Measurements from ENCODE around the gene LCN1. TPM values are rescaled to one million over a fixed set of nuclear protein-coding genes. Genes with fewer than 3 reads are reported as not detected.

Gene LCN1
- total RNA-seq, 2 experiments from 2014 or later, result not detected

DNA sequence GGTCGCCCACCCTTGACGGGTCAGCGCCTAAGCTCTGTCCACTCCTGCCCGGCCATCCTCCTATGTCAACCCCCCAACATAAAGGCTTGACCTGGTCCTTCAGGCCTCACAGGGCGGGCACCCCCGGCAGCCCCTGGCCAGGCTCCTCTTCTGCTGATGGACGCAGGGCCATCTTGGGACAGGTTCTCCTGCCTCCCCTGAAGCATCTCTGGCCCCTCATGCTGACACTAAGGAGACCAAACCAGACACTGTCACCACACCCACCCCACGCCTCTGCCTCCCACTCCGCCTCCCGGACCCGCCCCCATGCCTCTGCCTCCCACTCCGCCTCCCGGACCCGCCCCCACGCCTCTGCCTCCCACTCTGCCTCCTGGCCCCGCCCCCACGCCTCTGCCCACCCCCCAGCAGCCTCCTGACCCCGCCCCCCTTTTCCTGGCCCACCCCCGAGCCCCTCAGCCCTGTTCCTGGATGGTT, 31.5 kb downstream of the LCN1 start:
- H3K4me1 Mint-ChIP-seq, result no peaks in the 10 kb centered on the region
- H3K36me3 Mint-ChIP-seq, result no peaks in the 10 kb centered on the region
- H3K4me3 Mint-ChIP-seq, result no peak overlapping the region
- no peak for DNase-seq
- no peak overlapping the region for H3K27ac Mint-ChIP-seq
- no peaks in the 10 kb centered on the region for H3K27me3 Mint-ChIP-seq
- H3K9me3 Mint-ChIP-seq, result no peaks in the 10 kb centered on the region

DNA sequence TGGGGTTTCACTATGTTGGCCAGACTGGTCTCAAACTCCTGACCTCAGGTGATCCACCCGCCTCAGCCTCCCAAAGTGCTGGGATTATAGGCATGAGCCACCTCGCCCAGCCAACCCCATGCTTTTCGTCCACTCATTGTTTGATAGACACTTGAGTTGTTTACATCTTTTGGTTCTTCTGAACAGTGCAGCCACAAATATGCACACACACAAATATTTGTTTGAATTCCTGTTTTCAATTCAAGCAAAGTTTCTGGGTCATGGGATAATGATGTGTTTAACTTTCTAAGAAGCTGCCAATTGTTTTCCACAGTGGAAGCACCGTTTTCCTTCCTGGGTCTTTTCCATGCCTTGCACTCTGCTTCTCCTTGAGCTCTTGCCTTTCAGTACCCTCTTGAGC, 33.5 kb downstream of the LCN1 start:
- DNase-seq, result no peak
- H3K4me1 Mint-ChIP-seq, result no peaks in the 10 kb centered on the region
- no peak overlapping the region for H3K4me3 Mint-ChIP-seq
- H3K27me3 Mint-ChIP-seq, result peaks cover 4% of the 10 kb centered on the region
- no peak overlapping the region for H3K27ac Mint-ChIP-seq
- H3K36me3 Mint-ChIP-seq, result no peaks in the 10 kb centered on the region
- H3K9me3 Mint-ChIP-seq, result no peaks in the 10 kb centered on the region

DNA sequence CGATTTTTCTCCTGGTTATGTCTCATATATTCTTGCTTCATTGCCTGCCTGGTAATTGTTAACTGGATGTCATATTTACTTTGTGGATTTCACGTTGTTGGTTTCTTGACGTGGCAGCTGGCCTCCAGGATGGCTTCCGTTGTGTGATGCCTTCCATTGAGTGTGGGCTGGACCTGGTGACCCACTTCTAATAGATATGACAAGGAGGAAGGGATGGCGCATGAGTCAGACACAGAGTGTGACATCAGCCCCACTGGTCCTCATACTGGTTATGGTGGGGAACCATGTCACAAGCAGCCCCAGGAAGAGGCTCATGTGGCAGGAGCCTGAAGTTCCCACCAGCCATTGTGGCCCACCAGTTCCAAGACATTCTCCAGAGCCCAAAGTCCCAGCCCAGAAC, 34.0 kb downstream of the LCN1 start:
- Mint-ChIP-seq H3K27me3 (peaks cover 4% of the 10 kb centered on the region), H3K9me3 (no peaks in the 10 kb centered on the region), H3K4me3 (no peak overlapping the region), H3K36me3 (no peaks in the 10 kb centered on the region), H3K4me1 (no peaks in the 10 kb centered on the region), H3K27ac (no peak overlapping the region)
- DNase-seq, result no peak

DNA sequence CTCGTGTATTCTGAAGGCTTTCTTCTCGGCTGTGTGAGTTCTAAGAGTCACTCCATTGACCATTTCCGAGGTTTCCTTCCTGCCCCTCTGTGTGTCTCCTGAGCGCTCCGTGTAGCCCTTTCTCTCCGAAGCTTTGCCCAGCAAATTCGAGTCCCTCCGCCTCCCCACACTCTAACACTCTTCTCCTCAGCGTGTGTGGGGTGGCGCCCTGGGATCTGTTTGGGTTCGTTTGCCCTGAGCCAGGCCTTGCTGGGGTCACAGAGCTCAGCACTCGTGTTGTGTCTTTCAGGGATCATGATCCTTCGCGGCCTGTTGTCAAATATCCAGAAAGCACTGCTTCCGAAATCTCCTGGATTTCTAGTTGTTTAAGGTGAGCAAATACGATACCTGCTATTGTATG, 34.7 kb downstream of the LCN1 start:
- no peak for DNase-seq
- no peaks in the 10 kb centered on the region for H3K36me3 Mint-ChIP-seq
- H3K9me3 Mint-ChIP-seq, result no peaks in the 10 kb centered on the region
- H3K4me3 Mint-ChIP-seq, result no peak overlapping the region
- H3K27me3 Mint-ChIP-seq, result peaks cover 7% of the 10 kb centered on the region
- H3K4me1 Mint-ChIP-seq, result no peaks in the 10 kb centered on the region
- no peak overlapping the region for H3K27ac Mint-ChIP-seq

DNA sequence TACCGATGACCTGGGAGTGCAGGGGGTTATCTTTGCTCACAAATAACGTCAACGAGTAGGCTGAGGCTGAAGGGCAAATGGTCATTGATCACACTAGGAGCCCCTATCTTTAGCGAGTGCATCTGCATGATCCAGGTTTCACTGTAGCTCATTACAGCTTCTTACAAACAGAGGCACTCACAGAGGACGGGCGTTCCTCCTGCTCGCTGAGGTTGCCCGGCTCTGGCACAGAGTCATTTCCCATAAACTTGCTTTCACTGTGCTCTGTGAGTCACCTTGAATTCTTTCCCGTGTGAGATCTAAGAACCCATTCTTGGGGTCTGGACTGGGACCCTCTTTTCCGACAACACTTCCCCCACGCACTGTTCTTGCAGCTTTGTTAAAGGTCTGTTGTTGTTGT, 38.4 kb downstream of the LCN1 start:
- Mint-ChIP-seq H3K9me3 (no peaks in the 10 kb centered on the region), H3K36me3 (no peaks in the 10 kb centered on the region)

DNA sequence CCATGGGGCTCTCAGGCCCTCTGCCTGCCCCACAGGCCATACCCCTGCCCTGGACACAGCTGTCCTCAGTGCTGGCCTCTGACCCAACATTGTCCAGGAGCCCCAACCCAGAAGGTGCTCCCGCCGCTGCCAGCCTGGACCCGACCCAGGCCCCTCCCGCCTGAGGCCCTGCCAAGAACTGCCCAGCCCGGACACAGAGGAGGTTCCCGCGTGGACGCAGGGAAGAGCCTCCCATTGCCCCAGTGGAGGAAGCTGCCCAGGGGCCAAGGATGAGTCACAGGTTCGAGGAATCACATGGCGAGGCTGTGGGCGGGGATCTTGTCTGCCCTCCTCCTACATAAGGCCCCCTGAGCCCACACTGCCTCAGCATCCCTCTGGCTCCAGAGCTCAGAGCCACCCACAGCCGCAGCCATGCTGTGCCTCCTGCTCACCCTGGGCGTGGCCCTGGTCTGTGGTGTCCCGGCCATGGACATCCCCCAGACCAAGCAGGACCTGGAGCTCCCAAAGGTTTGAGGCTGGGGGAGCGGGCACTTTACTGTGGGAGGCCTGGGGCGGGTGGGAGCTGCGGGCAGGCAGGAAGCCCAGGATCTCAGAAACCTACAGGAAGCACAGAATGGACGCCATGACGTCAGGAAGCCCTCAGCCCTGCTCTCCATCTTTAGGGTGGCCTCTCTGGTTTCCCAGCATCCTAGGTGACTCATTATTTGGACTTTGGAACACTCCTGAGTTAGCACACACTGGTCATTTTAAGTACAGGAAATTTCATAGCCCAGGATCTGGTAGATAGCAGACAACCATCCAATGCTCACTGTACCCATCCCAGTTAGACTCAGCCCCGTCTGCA, 40.4 kb downstream of the LCN1 start, which contains the start of gene PAEP:
TSS of gene PAEP (plus strand) at position 366 of the 844 bp plus-strand sequence.
- peaks cover 15% of the 10 kb centered on the region for H3K27me3 Mint-ChIP-seq
- no peak within 1 kb of the TSS for H3K27ac Mint-ChIP-seq
- no peak for DNase-seq
- no peaks in the 10 kb centered on the region for H3K36me3 Mint-ChIP-seq
- H3K9me3 Mint-ChIP-seq, result no peaks in the 10 kb centered on the region
- no peak within 1 kb of the TSS for H3K4me3 Mint-ChIP-seq
- no peaks in the 10 kb centered on the region for H3K4me1 Mint-ChIP-seq

More for the DNA sequence above, 38.4 kb downstream of the LCN1 start:
- H3K4me1 Mint-ChIP-seq, result no peaks in the 10 kb centered on the region
- H3K27me3 Mint-ChIP-seq, result peaks cover 15% of the 10 kb centered on the region
- no peak overlapping the region for H3K27ac Mint-ChIP-seq
- DNase-seq, result no peak
- no peak overlapping the region for H3K4me3 Mint-ChIP-seq

DNA sequence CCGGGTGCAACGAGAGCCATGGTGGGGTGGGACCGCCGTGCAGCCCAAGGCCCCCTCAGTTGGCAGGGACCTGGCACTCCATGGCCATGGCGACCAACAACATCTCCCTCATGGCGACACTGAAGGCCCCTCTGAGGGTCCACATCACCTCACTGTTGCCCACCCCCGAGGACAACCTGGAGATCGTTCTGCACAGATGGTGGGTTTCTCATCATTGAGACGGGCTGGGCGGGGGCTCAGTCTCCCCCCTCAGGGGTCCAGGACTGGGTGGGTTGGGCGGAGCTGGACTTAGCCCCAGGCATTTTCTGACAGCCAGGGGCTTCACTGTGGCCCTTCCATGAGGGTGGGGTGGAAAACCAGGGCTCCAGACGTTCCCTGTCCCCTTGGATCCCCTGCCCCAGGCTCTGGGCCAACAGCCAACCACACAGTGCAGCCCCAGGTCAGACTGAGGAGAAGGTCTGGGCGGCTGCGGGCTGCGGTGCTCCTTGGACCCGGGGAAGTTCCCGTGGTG, 41.0 kb downstream of the LCN1 start:
- DNase-seq, result no peak
- Mint-ChIP-seq H3K4me3 (no peak overlapping the region), H3K9me3 (no peaks in the 10 kb centered on the region), H3K4me1 (no peaks in the 10 kb centered on the region), H3K27me3 (peaks cover 15% of the 10 kb centered on the region), H3K27ac (no peak overlapping the region), H3K36me3 (no peaks in the 10 kb centered on the region)

DNA sequence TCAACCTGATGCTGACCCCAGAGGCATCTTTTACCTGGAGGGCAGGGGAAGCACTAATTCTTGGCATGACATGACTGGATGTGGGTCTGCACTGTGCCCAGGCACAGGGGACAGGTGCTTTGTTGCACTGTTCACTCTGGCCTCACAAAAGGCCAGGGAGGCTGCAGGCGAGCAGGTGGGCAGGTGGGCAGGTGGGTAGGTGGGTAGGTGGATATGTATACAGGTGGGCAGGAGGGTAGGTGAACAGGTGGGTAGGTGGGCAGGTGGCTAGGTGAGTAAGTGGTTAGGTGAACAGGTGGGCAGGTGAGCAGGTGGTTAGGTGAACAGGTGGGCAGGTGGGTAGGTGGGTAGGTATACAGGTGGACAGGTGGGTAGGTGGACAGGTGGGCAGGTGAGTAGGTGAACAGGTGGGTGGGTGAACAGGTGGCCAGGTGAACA, 41.8 kb downstream of the LCN1 start:
- DNase-seq, result no peak
- no peaks in the 10 kb centered on the region for H3K36me3 Mint-ChIP-seq
- no peak overlapping the region for H3K4me3 Mint-ChIP-seq
- H3K27ac Mint-ChIP-seq, result no peak overlapping the region
- no peaks in the 10 kb centered on the region for H3K4me1 Mint-ChIP-seq
- no peaks in the 10 kb centered on the region for H3K9me3 Mint-ChIP-seq
- peaks cover 15% of the 10 kb centered on the region for H3K27me3 Mint-ChIP-seq

DNA sequence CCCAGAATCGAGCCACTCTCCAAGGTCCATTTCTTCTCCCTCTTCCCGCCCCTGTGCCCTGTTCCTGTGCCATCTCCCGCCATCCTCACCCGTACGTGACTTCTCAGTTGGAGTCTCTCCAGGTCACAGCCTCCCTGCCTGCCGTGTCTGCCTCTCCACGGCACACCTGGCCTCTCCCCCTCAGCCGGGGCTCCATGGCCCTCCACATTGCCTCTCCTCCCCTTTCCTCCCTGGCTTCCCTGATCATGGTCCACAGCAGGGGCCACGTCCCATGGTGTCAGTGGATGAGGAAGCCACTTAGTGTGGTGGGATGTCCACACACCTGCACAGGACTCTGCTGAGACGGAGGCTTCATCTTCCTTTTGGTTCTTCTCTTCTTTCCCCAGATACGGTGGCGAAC, 42.6 kb downstream of the LCN1 start:
- Mint-ChIP-seq H3K9me3 (no peaks in the 10 kb centered on the region), H3K4me3 (no peak overlapping the region), H3K36me3 (no peaks in the 10 kb centered on the region), H3K27me3 (peaks cover 11% of the 10 kb centered on the region), H3K27ac (no peak overlapping the region), H3K4me1 (no peaks in the 10 kb centered on the region)
- DNase-seq, result no peak

DNA sequence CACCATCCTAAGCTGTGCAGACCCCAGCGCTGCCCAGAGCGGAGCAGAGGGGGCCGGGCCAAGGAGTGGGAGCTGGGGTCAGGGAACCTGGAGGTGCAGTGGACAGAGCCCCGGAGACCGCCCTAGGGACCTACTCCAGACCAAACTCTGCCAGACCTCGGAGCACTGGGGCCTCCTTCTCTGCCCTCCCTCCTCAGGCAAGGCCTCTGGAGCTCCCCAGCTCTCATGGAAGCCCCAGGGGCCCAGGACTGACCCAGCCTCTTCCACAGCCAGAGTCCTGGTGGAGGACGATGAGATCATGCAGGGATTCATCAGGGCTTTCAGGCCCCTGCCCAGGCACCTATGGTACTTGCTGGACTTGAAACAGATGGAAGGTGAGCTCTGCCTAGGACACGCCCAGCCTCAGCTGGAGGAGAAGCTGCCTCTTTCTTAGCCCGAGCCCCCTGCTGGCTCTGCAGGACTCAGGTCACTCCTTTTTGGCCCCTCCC, 43.9 kb downstream of the LCN1 start:
- H3K27me3 Mint-ChIP-seq, result peaks cover 15% of the 10 kb centered on the region
- H3K4me1 Mint-ChIP-seq, result no peaks in the 10 kb centered on the region
- peaks cover 7% of the 10 kb centered on the region for H3K9me3 Mint-ChIP-seq
- no peaks in the 10 kb centered on the region for H3K36me3 Mint-ChIP-seq
- no peak overlapping the region for H3K27ac Mint-ChIP-seq
- H3K4me3 Mint-ChIP-seq, result no peak overlapping the region
- no peak for DNase-seq

DNA sequence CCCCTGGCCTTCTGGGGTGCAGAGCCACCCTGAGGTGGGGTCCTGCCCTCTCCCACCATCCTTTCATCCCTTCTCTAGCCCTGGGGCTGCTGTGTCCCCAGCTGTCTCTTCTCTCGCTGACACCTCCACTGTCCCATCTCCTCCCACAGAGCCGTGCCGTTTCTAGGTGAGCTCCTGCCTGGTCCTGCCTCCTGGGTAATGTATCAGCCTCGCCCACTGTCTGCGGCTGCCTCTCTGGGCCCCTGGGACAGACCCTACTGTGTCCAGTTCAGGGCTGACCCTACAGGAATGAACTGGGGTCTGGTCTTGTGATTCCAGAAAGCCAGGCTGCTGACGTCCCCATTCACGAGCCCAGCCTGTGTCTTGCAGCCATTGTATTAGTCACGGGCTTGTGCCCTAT, 44.4 kb downstream of the LCN1 start:
- peaks cover 7% of the 10 kb centered on the region for H3K9me3 Mint-ChIP-seq
- H3K4me1 Mint-ChIP-seq, result no peaks in the 10 kb centered on the region
- H3K27ac Mint-ChIP-seq, result no peak overlapping the region
- peaks cover 15% of the 10 kb centered on the region for H3K27me3 Mint-ChIP-seq
- DNase-seq, result no peak
- no peaks in the 10 kb centered on the region for H3K36me3 Mint-ChIP-seq
- no peak overlapping the region for H3K4me3 Mint-ChIP-seq

DNA sequence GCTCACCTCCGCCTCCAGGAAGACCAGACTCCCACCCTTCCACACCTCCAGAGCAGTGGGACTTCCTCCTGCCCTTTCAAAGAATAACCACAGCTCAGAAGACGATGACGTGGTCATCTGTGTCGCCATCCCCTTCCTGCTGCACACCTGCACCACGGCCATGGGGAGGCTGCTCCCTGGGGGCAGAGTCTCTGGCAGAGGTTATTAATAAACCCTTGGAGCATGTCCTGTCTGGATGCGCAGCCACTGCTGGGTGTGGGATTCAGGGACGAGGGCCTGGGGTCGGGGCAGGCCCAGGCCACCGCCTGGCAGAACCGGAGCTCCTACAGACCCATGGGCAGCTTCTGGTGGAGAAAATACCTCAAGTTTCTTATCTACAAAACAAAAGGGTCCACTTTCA, 45.3 kb downstream of the LCN1 start:
- Mint-ChIP-seq H3K27ac (no peak overlapping the region), H3K4me1 (no peaks in the 10 kb centered on the region), H3K36me3 (no peaks in the 10 kb centered on the region), H3K27me3 (peaks cover 12% of the 10 kb centered on the region), H3K9me3 (peaks cover 7% of the 10 kb centered on the region), H3K4me3 (no peak overlapping the region)
- DNase-seq, result no peak

DNA sequence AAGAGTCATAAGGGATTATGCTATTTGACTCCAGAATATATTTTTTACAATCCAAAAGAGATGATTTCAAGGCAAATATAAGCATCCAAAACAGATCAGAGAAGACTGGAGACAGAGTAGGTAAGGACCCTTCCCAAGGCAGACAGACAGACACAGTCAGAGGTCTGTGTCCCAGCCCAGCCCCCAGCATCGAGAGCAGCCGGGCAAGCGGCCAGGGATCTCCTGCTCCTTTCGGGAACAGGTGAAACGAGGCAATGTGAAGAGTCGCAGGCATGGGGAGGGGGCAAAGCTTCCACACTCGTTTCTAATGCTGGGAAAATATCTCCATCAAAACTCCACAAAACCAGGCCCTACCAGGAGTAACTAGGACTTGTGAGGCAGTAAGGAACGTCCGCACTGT, 46.1 kb downstream of the LCN1 start:
- DNase-seq, result no peak

DNA sequence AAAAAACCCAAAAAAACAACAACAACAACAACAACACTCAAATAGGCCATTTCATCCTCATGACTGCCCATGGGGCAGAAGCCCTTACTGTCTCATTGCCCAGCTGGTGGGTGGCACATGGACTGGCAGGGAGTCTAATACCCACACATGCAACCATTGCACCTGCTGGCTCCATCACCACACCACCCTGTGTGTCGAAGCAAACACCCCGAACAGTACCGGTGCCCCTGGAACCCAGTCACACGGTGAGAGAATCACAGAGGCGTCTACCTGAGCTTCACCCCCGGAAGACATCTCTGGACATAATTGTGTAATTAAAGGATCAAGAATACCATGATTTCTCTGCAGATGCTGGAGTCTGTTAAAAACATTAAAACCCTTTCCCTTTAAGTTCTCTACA, 46.8 kb downstream of the LCN1 start:
- H3K27me3 Mint-ChIP-seq, result peaks cover 12% of the 10 kb centered on the region
- no peak overlapping the region for H3K4me3 Mint-ChIP-seq
- no peaks in the 10 kb centered on the region for H3K36me3 Mint-ChIP-seq
- DNase-seq, result no peak
- no peaks in the 10 kb centered on the region for H3K4me1 Mint-ChIP-seq
- H3K27ac Mint-ChIP-seq, result no peak overlapping the region
- H3K9me3 Mint-ChIP-seq, result peaks cover 7% of the 10 kb centered on the region

More for the DNA sequence above, 46.1 kb downstream of the LCN1 start:
- no peak overlapping the region for H3K4me3 Mint-ChIP-seq
- H3K4me1 Mint-ChIP-seq, result no peaks in the 10 kb centered on the region
- H3K27me3 Mint-ChIP-seq, result peaks cover 12% of the 10 kb centered on the region
- H3K9me3 Mint-ChIP-seq, result peaks cover 7% of the 10 kb centered on the region
- H3K27ac Mint-ChIP-seq, result no peak overlapping the region
- no peaks in the 10 kb centered on the region for H3K36me3 Mint-ChIP-seq

DNA sequence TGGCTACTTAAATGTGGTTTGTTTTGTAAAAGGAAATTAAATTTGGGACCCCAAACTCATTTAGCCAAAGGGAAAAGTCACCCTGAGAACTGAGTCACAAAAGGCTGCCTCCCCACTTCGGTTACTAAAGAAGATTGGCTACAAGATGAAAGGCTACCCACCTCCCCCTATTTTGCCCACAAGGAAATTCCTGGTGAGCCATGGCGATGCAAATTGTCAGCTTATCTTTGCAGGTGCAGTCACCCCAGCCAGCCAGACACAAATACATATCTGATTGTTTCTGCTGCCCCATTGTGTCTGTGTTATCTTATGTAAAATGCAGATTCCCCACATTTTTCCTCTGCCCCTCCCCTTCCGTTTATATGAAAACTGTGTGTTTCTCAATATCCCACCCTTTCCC, 49.2 kb downstream of the LCN1 start:
- no peak overlapping the region for H3K4me3 Mint-ChIP-seq
- no peaks in the 10 kb centered on the region for H3K36me3 Mint-ChIP-seq
- H3K27ac Mint-ChIP-seq, result no peak overlapping the region
- H3K27me3 Mint-ChIP-seq, result peaks cover 5% of the 10 kb centered on the region
- H3K4me1 Mint-ChIP-seq, result no peaks in the 10 kb centered on the region
- no peak for DNase-seq
- H3K9me3 Mint-ChIP-seq, result peaks cover 7% of the 10 kb centered on the region

DNA sequence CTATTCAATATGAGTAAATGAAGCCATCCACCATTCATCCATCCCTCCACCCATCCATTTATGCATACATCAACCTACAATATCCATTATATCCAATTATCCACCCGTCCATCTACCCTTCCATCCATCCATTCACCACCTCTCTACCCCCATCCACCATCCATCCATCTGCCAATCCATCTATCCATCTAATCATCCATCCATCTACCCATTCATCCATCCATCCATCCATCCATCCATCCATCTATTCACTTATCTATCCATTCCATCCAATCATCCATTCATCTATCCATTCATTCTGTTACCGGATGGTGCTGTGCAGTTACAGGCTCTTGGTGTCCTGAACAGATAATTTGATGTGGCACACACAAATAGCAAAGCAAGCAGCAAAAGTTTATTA, 51.0 kb downstream of the LCN1 start:
- peaks cover 5% of the 10 kb centered on the region for H3K27me3 Mint-ChIP-seq
- no peak for DNase-seq
- no peaks in the 10 kb centered on the region for H3K36me3 Mint-ChIP-seq

More for the DNA sequence above, 51.0 kb downstream of the LCN1 start:
- no peaks in the 10 kb centered on the region for H3K4me1 Mint-ChIP-seq
- H3K4me3 Mint-ChIP-seq, result no peak overlapping the region
- peaks cover 7% of the 10 kb centered on the region for H3K9me3 Mint-ChIP-seq
- H3K27ac Mint-ChIP-seq, result no peak overlapping the region
